ENCODE results near the gene TMEM240.

Gene TMEM240

DNA sequence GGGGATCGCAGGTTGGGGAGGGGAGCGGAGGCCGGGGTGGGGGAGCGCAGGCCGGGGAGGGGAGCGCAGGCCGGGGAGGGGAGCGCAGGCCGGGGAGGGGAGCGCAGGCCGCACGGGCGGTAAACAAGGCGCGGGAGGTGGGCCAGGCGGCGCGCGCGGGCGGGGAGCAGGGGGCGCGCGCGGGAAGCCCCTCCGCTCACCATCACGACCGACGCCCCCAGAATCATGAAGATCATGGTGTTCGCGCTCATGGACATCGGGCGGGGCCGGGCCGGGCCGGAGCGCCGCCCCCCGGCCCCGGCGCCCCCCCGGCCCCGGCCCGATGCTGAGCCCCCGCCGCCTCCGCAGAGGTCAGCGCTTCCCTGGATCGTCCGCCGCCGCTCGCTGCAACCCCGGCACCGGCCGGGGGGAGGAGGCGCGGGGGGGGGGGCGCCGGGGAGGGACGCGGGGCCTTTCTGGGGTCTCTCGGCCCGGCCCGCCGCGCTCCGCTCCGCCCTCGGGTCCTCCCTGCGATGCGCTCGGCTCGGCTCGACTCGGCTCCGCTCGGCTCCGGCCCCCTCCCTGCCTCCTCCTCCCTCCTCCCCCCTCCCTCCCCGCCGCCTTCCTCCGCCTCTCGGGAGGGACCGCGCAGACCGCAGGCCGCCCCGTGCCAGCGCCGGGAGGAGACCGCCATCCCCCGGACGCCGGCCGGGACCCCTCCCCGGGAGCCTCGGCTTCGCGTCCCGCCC lies at the start of gene TMEM240:
TMEM240 (minus strand) TSS at position 535 of the 728 bp plus-strand sequence; CDS start at position 257, 278 bp downstream.
- H3K27me3 ChIP-seq (ENCODE audit: insufficient read depth, low read length), result no peaks in the 10 kb centered on the region
- H3K4me3 ChIP-seq (ENCODE audit: low read length), result no peak within 1 kb of the TSS
- H2AFZ ChIP-seq (ENCODE audit: low read depth, low read length), result no peak within 1 kb of the TSS
- no peaks in the 10 kb centered on the region for H3K9me3 ChIP-seq (ENCODE audit: low read length)
- H3K4me1 ChIP-seq (ENCODE audit: insufficient read depth, low read length), result no peaks in the 10 kb centered on the region
- H3K36me3 ChIP-seq (ENCODE audit: insufficient read depth, low read length), result peaks cover 24% of the 10 kb centered on the region

DNA sequence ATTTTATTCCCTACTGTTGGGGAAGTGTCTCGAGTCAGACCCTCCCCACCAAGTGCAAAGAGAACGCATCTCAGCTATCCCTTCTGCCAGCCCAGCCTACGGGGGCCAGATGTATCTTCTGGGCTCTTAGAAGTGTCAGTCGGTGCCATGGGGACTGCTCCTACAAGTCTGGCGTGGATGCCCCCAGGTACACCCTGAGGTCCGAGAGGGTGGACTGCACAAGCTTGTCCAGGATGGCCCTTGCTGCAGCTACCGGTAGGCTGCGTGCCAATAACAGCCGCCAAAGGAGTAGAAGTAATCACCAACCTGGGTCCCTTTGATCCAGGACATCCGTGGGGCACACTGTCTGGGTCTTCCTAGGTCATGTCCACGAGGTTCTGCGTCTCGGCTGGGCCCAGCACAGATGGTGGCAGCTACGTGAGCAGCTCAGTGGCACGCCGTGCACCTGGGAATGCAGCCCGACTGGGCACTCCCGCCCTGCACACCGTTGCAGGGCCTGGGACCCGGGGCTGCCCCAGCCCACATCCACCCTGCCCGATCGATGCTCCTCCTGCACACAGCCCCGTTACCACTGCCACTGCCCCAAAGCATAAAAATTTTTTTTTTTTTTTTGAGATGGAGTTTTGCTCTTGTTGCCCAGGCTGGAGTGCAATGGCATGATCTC lies 43.1 kb upstream of the TMEM240 start:
- H3K4me3 ChIP-seq (ENCODE audit: low read length), result no peak overlapping the region
- H3K4me1 ChIP-seq (ENCODE audit: insufficient read depth, low read length), result peaks cover 3% of the 10 kb centered on the region
- H3K27me3 ChIP-seq (ENCODE audit: insufficient read depth, low read length), result peaks cover 28% of the 10 kb centered on the region
- no peak overlapping the region for H2AFZ ChIP-seq (ENCODE audit: low read depth, low read length)
- H3K9me3 ChIP-seq (ENCODE audit: low read length), result peaks cover 3% of the 10 kb centered on the region
- no peaks in the 10 kb centered on the region for H3K36me3 ChIP-seq (ENCODE audit: insufficient read depth, low read length)

DNA sequence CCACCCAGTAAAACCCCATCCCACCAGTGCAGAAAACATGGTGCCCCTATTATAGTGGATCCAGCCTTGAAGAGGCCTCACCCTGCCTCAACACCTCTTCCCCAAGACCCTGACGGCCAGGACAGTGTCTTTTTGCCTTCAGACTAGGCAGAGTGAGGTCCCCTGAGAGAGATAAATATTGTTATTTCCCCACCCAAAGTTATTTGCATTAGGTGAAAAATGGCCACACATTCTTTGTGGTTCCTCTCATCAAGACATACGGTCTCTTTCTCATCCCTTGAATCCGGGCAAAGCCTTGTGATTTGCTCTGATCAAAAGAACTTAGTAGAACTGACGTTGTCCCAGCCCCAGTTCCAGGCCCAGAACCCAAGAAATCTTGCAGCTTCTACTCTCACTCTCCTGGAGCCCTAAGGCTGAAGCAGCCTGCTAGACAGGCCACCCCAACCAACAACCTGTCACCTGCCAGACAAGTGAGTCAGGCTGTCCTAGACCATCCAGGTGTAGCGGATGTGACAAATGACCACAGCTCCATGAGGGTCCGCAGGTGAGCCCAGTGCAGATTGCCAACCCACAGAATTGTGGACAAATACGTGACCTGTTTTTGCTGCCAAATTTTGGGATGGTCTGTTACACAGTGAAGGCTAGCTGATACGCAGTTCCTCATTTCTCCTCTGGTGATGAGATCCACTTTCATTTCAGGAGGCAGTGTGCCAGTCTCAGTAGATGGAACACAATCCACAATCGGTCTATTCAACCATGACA lies 42.3 kb upstream of the TMEM240 start:
- Histone ChIP-seq H3K4me3 (ENCODE audit: low read length) (no peak overlapping the region), H3K36me3 (ENCODE audit: insufficient read depth, low read length) (no peaks in the 10 kb centered on the region), H3K27me3 (ENCODE audit: insufficient read depth, low read length) (peaks cover 29% of the 10 kb centered on the region), H3K9me3 (ENCODE audit: low read length) (peaks cover 3% of the 10 kb centered on the region), H2AFZ (ENCODE audit: low read depth, low read length) (no peak overlapping the region), H3K4me1 (ENCODE audit: insufficient read depth, low read length) (peaks cover 3% of the 10 kb centered on the region)

DNA sequence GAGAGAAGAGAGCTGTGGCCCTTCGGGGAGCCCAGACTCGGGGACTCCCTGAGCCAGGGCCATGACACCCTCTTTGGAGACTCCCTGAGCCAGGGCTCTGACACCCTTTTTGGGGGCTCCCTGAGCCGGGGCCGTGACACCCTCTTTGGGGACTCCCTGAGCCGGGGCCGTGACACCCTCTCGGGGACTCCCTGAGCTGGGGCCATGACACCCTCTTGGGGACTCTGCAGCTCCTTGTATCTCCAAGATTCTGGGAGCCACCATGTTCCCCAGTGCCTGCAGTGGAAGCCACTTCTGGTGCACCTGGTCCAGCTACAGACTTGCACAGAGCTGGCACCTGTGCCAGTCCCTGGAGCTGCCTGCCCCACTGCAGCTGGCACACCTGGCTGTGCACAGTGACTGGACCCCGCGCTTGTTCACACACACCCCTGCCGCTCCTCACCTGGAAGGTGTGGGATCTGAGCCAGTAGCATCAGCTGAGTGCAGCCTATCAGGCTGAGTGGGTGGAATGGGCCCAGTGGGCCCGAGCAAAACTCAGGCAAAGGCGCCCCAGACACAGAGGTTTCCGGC lies 38.0 kb upstream of the TMEM240 start:
- peaks cover 12% of the 10 kb centered on the region for H3K4me1 ChIP-seq (ENCODE audit: insufficient read depth, low read length)

DNA sequence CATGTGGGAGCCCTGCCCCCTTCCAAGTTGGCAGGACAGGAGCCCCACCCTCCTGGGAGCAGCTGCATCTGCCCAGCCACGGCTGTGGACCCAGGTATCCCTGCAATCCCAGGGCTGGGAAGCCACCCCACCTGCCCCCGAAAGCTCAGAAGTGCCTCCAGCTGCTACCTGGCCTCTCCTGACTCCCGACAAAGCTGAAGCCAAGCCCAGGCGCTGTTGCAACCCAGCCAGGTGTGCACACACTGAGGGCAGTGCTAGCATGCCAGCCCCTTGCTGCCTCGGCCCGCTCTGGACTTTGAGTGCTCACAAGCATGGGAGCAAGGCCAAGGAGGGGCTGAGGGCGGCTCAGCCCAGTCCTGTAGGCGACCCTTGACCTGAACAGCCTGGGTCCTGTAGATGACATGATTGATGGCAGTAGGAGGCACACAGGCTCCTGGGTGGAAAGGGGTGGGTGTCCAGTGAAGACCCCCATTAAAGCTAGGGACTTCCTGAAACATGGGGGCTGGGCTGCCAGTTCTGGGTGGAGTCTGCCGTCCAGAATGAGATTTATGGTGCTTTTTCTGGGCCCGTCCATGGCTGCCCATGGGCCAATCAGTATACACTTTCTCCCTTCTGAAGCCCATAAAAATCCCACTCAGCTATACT lies 37.1 kb upstream of the TMEM240 start:
- Histone ChIP-seq H3K9me3 (ENCODE audit: low read length) (no peaks in the 10 kb centered on the region), H3K4me1 (ENCODE audit: insufficient read depth, low read length) (peaks cover 16% of the 10 kb centered on the region), H3K36me3 (ENCODE audit: insufficient read depth, low read length) (no peaks in the 10 kb centered on the region), H3K4me3 (ENCODE audit: low read length) (no peak overlapping the region), H2AFZ (ENCODE audit: low read depth, low read length) (no peak overlapping the region), H3K27me3 (ENCODE audit: insufficient read depth, low read length) (peaks cover 12% of the 10 kb centered on the region)

More for the DNA sequence above, 38.0 kb upstream of the TMEM240 start:
- Histone ChIP-seq H3K36me3 (ENCODE audit: insufficient read depth, low read length) (no peaks in the 10 kb centered on the region), H3K9me3 (ENCODE audit: low read length) (peaks cover under 1% of the 10 kb centered on the region), H2AFZ (ENCODE audit: low read depth, low read length) (no peak overlapping the region), H3K27me3 (ENCODE audit: insufficient read depth, low read length) (peaks cover 22% of the 10 kb centered on the region), H3K4me3 (ENCODE audit: low read length) (no peak overlapping the region)

DNA sequence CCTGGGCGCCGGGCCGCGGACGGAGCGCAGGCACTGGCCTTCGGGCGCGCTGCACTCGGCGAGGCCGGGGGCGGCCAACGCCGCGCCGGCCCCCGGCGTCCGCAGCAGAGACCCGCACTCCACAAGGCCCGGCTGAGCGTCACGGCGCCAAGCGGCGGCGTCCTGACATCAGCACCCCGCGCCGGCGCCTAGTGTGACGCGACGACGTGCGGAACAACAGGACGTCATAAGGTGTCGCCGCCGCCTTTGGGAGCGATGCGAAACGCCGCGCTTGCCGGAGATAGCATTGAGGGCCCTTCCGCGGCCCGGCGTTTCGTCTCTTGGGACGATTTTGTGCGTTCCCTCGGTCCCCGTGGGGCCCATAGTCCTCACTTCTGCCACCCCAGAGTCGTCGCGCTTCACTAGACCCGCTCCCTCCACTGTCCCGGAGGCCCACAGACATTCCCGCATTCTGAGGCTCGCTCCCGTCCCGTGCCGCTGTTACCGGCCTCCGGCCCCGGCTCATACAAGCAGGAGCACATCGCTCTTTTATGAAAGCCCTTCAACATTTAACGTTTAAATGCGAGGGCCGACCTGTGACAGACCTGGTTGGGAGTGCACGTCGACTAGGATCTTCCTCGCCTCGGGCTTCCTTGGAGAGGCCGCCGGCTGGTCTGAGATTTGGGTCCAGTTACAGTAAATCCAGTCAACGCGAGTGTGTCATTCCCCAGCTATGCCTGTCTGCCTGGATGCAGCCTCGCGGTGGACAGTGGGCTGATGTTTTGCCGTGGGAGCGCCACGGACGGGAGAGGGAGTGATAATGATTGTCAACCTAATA lies 34.5 kb upstream of the TMEM240 start, which contains the start of gene SSU72:
SSU72 (minus strand) TSS at position 143 of the 817 bp plus-strand sequence. CDS start 306 bp downstream, outside the sequence.
- Histone ChIP-seq H3K36me3 (ENCODE audit: insufficient read depth, low read length) (peaks cover 5% of the 10 kb centered on the region), H3K4me1 (ENCODE audit: insufficient read depth, low read length) (peaks cover 13% of the 10 kb centered on the region), H3K9me3 (ENCODE audit: low read length) (no peaks in the 10 kb centered on the region), H3K4me3 (ENCODE audit: low read length) (peak within 1 kb of the TSS; percentile 88), H3K27me3 (ENCODE audit: insufficient read depth, low read length) (peaks cover 7% of the 10 kb centered on the region), H2AFZ (ENCODE audit: low read depth, low read length) (peak within 1 kb of the TSS; percentile 30)

DNA sequence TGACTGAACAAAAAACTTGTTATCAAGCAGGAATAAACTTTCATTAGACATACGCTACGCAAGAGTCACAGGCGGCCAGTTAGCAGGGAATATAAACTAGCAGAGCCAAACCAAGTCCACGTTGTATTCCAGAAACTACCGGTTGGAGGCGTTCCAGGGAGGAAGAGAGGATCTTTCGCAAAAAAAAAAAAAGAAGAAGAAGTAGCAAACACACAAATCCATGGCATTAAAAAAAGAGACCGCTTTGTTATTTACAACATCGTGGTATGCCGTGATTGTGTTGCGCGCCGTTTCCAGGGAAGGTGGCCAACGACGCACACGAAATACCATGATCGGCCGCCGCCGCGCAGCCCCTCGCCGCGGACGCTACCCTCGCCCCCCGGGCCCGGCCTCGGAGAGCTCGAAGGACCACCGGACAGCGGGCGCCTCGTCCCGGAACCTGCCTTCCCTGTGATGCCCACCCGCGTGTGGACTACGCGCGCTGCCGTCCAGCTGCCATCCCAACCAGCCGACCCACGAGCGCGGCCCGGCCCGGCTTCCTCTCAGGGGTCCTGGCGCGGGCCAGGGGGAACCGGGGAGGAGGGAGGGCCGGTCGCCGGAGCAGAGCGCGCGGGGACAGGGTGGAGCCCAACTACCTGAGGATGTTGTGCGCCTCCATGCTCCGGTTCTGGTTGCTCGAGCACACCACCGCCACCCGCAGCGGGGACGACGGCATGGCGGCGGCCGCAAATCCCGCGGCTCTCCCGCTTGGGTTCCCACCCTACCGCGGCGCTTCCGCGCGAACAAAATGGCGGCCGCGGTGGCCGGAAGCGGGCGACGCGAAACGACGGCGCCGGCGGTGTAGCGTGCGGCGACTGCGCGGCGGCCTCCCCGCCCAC lies 33.7 kb upstream of the TMEM240 start:
- H3K4me1 ChIP-seq (ENCODE audit: insufficient read depth, low read length), result peaks cover 13% of the 10 kb centered on the region
- peak overlapping the region; percentile 88 for H3K4me3 ChIP-seq (ENCODE audit: low read length)
- peak overlapping the region; percentile 22 for H2AFZ ChIP-seq (ENCODE audit: low read depth, low read length)
- peaks cover 11% of the 10 kb centered on the region for H3K36me3 ChIP-seq (ENCODE audit: insufficient read depth, low read length)
- H3K9me3 ChIP-seq (ENCODE audit: low read length), result no peaks in the 10 kb centered on the region
- peaks cover 7% of the 10 kb centered on the region for H3K27me3 ChIP-seq (ENCODE audit: insufficient read depth, low read length)

DNA sequence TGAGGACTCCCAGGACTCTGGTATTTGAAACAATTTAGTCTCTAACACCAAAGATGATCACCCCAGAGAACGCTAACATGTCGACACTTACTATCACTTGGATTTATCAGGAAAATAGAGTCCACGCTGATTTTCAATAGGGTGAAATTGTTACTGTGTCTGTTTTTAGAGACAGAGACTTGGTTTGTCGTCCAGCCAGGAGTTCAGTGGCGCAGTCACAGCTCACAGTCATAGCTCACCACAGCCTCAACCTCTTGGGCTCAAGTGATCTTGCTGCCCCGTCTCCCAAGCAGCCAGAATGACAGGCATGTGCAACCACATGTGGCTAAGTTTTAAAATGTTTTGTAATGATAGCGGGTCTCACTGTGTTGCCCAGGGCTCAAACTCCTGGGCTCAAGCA lies 28.9 kb upstream of the TMEM240 start:
- Histone ChIP-seq H2AFZ (ENCODE audit: low read depth, low read length) (no peak overlapping the region), H3K36me3 (ENCODE audit: insufficient read depth, low read length) (peaks cover 26% of the 10 kb centered on the region), H3K4me3 (ENCODE audit: low read length) (no peak overlapping the region), H3K27me3 (ENCODE audit: insufficient read depth, low read length) (no peaks in the 10 kb centered on the region), H3K9me3 (ENCODE audit: low read length) (no peaks in the 10 kb centered on the region), H3K4me1 (ENCODE audit: insufficient read depth, low read length) (peaks cover 6% of the 10 kb centered on the region)

DNA sequence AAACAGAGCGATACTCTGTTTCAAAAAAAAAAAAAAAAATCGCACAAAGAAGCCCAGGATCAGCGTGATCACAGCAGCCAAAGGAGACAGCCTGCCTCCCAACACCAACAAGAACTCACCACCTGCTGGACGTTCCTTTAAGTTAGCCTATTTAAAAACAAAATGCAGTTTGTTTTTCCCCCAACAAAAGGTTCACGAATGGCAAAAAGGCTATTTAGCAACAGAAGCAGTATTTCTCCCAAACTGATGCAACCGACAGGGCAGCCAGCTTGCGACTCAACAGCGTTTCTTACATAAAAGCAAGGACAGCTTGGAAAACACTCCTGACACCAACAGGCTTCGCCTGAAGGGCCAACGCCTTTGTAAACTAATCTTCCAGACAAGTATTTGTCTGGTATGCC lies 27.5 kb upstream of the TMEM240 start:
- Histone ChIP-seq H3K4me1 (ENCODE audit: insufficient read depth, low read length) (no peaks in the 10 kb centered on the region), H3K9me3 (ENCODE audit: low read length) (no peaks in the 10 kb centered on the region), H3K27me3 (ENCODE audit: insufficient read depth, low read length) (no peaks in the 10 kb centered on the region), H3K4me3 (ENCODE audit: low read length) (no peak overlapping the region), H2AFZ (ENCODE audit: low read depth, low read length) (no peak overlapping the region), H3K36me3 (ENCODE audit: insufficient read depth, low read length) (peaks cover 39% of the 10 kb centered on the region)

DNA sequence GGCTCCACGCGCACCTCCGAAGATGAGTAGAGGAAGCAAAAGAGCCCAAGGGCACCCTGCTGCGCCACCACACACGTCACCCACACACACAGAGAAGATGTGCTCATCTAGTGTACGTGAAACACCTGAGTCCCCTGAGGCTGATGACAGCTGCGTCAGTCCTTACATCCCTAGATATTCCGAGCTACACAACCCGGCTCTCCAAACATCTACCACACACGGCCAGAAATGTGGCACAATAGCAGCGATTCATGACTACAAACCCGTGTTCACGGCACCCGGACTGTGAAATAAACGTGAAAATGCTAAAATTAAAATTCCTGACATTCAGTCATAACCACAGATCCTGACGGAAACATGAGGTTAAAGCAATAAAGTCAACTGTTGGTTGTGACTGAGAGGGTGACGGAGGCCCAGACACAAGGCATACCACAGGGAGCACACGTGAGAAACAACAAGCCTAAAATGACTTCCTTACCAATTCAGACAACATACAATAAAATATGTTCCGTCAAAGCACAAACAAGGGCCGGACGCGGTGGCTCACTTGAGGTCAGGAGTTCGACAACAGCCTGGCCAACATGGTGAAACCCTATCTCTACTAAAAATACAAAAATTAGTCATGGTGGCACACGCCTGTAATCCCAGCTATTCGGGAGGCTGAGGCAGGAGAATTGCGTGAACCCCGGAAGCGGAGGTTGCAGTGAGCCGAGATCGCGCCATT lies 26.9 kb upstream of the TMEM240 start:
- Histone ChIP-seq H2AFZ (ENCODE audit: low read depth, low read length) (no peak overlapping the region), H3K4me3 (ENCODE audit: low read length) (no peak overlapping the region), H3K27me3 (ENCODE audit: insufficient read depth, low read length) (no peaks in the 10 kb centered on the region), H3K9me3 (ENCODE audit: low read length) (no peaks in the 10 kb centered on the region), H3K36me3 (ENCODE audit: insufficient read depth, low read length) (peaks cover 44% of the 10 kb centered on the region), H3K4me1 (ENCODE audit: insufficient read depth, low read length) (no peaks in the 10 kb centered on the region)

DNA sequence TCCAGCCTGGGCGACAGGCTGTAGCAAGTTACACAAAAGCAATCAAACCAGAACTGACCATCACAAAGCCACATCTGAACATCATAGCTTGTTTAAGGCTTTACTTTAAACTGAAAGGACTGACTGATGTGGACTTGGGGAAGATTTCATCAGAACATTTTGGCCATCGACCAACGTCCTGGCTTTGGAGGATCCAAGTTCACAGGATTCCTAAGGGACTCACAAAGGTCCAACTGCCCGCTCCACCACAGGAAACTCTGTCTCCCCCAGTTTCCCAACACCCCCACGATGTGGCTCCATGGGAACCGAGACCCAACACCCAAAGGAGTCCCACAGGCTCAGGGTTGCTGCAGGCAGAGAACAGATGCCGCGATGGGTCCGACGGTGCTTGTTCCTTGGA lies 24.9 kb upstream of the TMEM240 start:
- no peaks in the 10 kb centered on the region for H3K9me3 ChIP-seq (ENCODE audit: low read length)
- no peaks in the 10 kb centered on the region for H3K27me3 ChIP-seq (ENCODE audit: insufficient read depth, low read length)
- no peaks in the 10 kb centered on the region for H3K4me1 ChIP-seq (ENCODE audit: insufficient read depth, low read length)
- H3K4me3 ChIP-seq (ENCODE audit: low read length), result no peak overlapping the region
- H2AFZ ChIP-seq (ENCODE audit: low read depth, low read length), result no peak overlapping the region
- H3K36me3 ChIP-seq (ENCODE audit: insufficient read depth, low read length), result peaks cover 58% of the 10 kb centered on the region

All from neuron (in vitro differentiated cells).